ENCODE measurements around the gene TNFRSF8. TPM values are rescaled to one million over a fixed set of nuclear protein-coding genes. Genes with fewer than 3 reads are reported as not detected.
A peak's percentile ranks its signal among the peaks of the same experiment; 100 is the strongest.

Gene TNFRSF8
- total RNA-seq, 3 donors from 2014 or later (not counting 1 experiment from before 2014, with no cell fraction given): 0.34 to 1.7 (median 0.50) TPM

DNA sequence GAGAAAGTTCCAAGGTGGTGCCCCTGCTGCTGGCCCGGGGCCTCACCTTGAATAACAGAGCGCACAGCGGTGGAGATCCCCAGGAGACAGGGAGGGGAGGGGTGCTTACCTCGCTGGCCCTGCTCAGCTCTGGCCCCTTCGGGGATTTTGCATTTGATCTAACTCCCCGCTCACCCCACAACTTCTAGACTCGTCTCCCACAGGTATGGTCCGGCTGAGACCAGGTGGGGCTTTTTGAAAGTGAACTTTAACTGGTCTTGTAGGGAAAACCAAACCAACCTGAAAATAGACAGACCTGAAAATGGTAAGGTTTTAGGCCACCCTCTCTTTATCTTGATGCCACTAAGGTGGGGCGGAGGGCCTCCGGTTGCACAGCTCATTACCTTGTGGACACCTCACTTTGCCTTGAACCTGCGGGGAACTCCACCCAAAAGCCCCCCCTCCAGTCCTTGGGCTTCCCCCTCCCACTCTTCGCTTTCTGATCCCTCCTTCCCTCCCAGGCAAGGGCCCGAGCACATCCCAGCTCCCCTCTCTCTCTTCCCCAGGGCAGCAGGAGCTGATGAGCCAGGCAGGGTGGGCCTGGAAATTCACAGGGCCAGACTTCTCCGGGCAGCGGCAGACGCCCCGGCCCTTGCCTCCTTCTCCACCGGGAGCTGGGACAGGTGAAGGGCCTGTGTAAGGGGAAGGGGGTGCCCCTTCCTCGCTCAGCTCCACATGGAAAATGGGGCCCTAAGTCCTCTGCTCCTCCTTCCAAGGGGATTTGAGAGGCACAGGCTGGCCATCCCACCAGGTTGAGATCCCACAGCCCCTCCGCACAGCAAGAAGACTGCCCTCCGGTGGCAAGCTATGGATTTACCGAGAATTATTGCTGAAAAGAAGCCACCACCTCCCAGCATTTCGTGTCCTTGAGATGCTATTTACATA is 16.1 kb downstream of the TNFRSF8 start:
- H3K27ac Mint-ChIP-seq: no peak overlapping the region
- Histone ChIP-seq H3K9me3 (ENCODE audit: control insufficient read depth, insufficient read depth, low read length) (no peaks in the 10 kb centered on the region), H3K4me1 (ENCODE audit: control insufficient read depth, insufficient read depth, low read length) (peaks cover 25% of the 10 kb centered on the region), H3K27me3 (ENCODE audit: control insufficient read depth, insufficient read depth, low read length) (no peaks in the 10 kb centered on the region), H3K4me3 (ENCODE audit: low read length) (no peak overlapping the region), H3K36me3 (ENCODE audit: control insufficient read depth, insufficient read depth, low read length) (no peaks in the 10 kb centered on the region), H3K27ac (ENCODE audit: low read length) (no peak overlapping the region)
- peak in 1 of 3 donors; percentile 54 for ATAC-seq
- 67% methylated on average over 18 of the region's 23 CpGs for WGBS (ENCODE audit: insufficient coverage)
- intact Hi-C loops (cut with micrococcal nuclease): no loop called here
- no peak overlapping the region for H3K4me3 Mint-ChIP-seq
- H3K27me3 Mint-ChIP-seq (ENCODE audit: low read depth in 2 of 2): peaks cover 8 to 10% of the 10 kb centered on the region in 2 donors
- H3K4me1 Mint-ChIP-seq: peaks cover 13 to 14% of the 10 kb centered on the region in 2 donors
- H3K9me3 Mint-ChIP-seq: peaks cover 2 to 6% of the 10 kb centered on the region in 2 donors
- peak in 1 of 2 donors; percentile 59 for DNase-seq
- no peaks in the 10 kb centered on the region for H3K36me3 Mint-ChIP-seq
- TF ChIP-seq CTCF (IDR thresholded peaks at IDR 0.05): peak; percentile 25

DNA sequence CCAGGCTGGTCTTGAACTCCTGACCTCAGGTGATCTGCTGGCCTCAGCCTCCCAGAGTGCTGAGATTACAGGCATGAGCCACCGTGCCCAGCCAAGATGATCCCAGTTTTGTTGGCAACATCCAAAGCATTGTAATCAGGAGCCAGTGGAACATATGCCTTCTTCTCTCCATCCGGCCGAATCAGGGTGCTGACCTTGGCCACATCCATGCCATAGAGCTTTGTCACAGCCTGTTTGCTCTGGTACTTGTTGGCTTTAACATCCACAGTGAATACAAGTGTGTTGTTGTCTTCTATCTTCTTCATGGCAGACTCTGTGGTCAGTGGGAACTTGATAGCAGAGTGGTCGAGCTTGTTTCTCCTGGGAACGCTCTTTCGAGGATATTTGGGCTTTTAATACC is 17.1 kb downstream of the TNFRSF8 start:
- H3K4me1 Mint-ChIP-seq: peaks cover 13 to 14% of the 10 kb centered on the region in 2 donors
- H3K9me3 ChIP-seq (ENCODE audit: control insufficient read depth, insufficient read depth, low read length): no peaks in the 10 kb centered on the region
- H3K36me3 Mint-ChIP-seq: no peaks in the 10 kb centered on the region
- H3K4me3 ChIP-seq (ENCODE audit: low read length): no peak overlapping the region
- ATAC-seq: no peak
- peaks cover 2 to 6% of the 10 kb centered on the region in 2 donors for H3K9me3 Mint-ChIP-seq
- DNase-seq: no peak
- H3K4me3 Mint-ChIP-seq: no peak overlapping the region
- intact Hi-C loops (cut with micrococcal nuclease): no loop called here
- H3K27me3 Mint-ChIP-seq (ENCODE audit: low read depth in 2 of 2): peaks cover 8 to 10% of the 10 kb centered on the region in 2 donors
- H3K27ac ChIP-seq (ENCODE audit: low read length): no peak overlapping the region
- H3K27ac Mint-ChIP-seq: no peak overlapping the region
- H3K36me3 ChIP-seq (ENCODE audit: control insufficient read depth, insufficient read depth, low read length): no peaks in the 10 kb centered on the region
- WGBS (ENCODE audit: insufficient coverage): 89% methylated on average over 6 of the region's 6 CpGs
- H3K4me1 ChIP-seq (ENCODE audit: control insufficient read depth, insufficient read depth, low read length): peaks cover 25% of the 10 kb centered on the region
- no peak for TF ChIP-seq CTCF (IDR thresholded peaks at IDR 0.05)
- no peaks in the 10 kb centered on the region for H3K27me3 ChIP-seq (ENCODE audit: control insufficient read depth, insufficient read depth, low read length)

DNA sequence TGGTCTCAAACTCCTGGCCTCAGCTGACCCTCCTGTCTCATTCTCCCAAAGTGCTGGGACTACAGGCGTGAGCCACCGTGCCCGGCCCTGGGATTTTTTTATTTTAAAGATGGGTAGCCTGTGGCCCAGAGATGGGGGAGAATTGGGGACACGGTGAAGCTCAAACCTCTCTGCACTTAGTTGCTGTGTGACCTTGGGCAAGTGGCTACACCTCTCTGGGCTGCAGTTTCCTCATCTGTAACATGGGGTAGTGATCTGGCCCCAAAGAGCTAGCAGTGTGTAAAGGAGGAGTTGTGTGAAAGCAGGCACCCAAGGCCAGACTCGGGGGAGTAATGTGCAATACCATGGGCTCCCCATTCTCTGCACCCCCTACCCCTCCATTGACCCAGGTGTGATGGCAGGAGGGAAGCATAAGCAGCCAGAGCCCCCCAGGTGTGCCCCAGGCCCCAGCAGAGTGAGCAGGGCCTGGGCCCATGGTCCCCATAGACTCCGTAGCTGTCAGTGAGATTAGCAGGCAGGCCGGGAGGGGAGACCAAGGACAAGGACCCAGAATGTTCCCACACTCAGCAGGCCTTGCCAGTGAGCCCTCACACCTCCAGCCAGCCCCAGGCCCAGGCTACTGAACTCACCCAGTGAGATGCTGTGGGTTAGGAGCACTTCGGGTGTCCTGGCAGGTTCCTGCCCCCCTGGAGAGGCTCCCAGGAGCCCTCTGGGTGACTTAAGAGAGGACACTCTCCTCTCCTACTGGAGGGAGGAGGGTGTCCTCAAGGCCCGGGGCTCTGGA is 17.9 kb downstream of the TNFRSF8 start:
- peaks cover 25% of the 10 kb centered on the region for H3K4me1 ChIP-seq (ENCODE audit: control insufficient read depth, insufficient read depth, low read length)
- no peaks in the 10 kb centered on the region for H3K9me3 ChIP-seq (ENCODE audit: control insufficient read depth, insufficient read depth, low read length)
- DNase-seq (no peak), ATAC-seq (no peak)
- H3K4me3 Mint-ChIP-seq: no peak overlapping the region
- no peaks in the 10 kb centered on the region for H3K36me3 Mint-ChIP-seq
- intact Hi-C loops (cut with micrococcal nuclease): no loop called here
- peaks cover 13 to 14% of the 10 kb centered on the region in 2 donors for H3K4me1 Mint-ChIP-seq
- H3K4me3 ChIP-seq (ENCODE audit: low read length): no peak overlapping the region
- H3K27ac Mint-ChIP-seq: no peak overlapping the region
- H3K36me3 ChIP-seq (ENCODE audit: control insufficient read depth, insufficient read depth, low read length): no peaks in the 10 kb centered on the region
- TF ChIP-seq CTCF (IDR thresholded peaks at IDR 0.05): no peak
- H3K27me3 Mint-ChIP-seq (ENCODE audit: low read depth in 2 of 2): peaks cover 7 to 8% of the 10 kb centered on the region in 2 donors
- 95% methylated on average over 9 of the region's 9 CpGs for WGBS (ENCODE audit: insufficient coverage)
- H3K27ac ChIP-seq (ENCODE audit: low read length): no peak overlapping the region
- no peaks in the 10 kb centered on the region for H3K27me3 ChIP-seq (ENCODE audit: control insufficient read depth, insufficient read depth, low read length)
- peaks cover 2 to 6% of the 10 kb centered on the region in 2 donors for H3K9me3 Mint-ChIP-seq
